H9 (cell line): ENCODE results near the gene BMP2K. TPM values are rescaled to one million over a fixed set of nuclear protein-coding genes. Genes with fewer than 3 reads are reported as not detected.

Source experiments
- DNase-seq: peaks from one replicate; pipeline ENCODE4 v3.0.0-alpha.2; 2017
- H2AFZ ChIP-seq: one replicate; pipeline ENCODE4 v1.6.1; 2013; ENCODE audit warnings: mild to moderate bottlenecking, low read length, control low read depth, moderate library complexity
- H2AK5ac ChIP-seq: 2 replicates; pipeline ENCODE4 v1.6.1; 2013; ENCODE audit warnings: low read length, control low read depth, mixed read lengths; ENCODE audit not compliant: insufficient read length
- H2BK120ac ChIP-seq: one replicate; pipeline ENCODE4 v1.6.1; 2013; ENCODE audit warnings: low read depth, mild to moderate bottlenecking, low read length, control low read depth, inconsistent platforms; ENCODE audit not compliant: poor library complexity, severe bottlenecking
- H2BK12ac ChIP-seq: 2 replicates; pipeline ENCODE4 v1.6.1; 2013; ENCODE audit warnings: low read length, control low read depth, mixed read lengths, low read depth; ENCODE audit not compliant: insufficient read length
- H2BK15ac ChIP-seq: 2 replicates; pipeline ENCODE4 v1.6.1; 2013; ENCODE audit warnings: low read depth, low read length, control low read depth
- H2BK20ac ChIP-seq: one replicate; pipeline ENCODE4 v1.6.1; 2013; ENCODE audit warnings: low read depth, mild to moderate bottlenecking, low read length, control low read depth, inconsistent platforms; ENCODE audit not compliant: poor library complexity, severe bottlenecking
- H2BK5ac ChIP-seq: 2 replicates; pipeline ENCODE4 v1.6.1; 2013; ENCODE audit warnings: low read length, control low read depth, mixed read lengths; ENCODE audit not compliant: insufficient read length
- H3K14ac ChIP-seq: 2 replicates; pipeline ENCODE4 v1.6.1; 2013; ENCODE audit warnings: low read length, control low read depth; ENCODE audit not compliant: insufficient read depth
- H3K18ac ChIP-seq: 2 replicates; pipeline ENCODE4 v1.6.1; 2013; ENCODE audit warnings: low read depth, mild to moderate bottlenecking, mixed read lengths, low read length, control low read depth; ENCODE audit not compliant: insufficient read length
- H3K23ac ChIP-seq: 2 replicates; pipeline ENCODE4 v1.6.1; 2013; ENCODE audit warnings: low read length, control low read depth, mixed read lengths, low read depth; ENCODE audit not compliant: insufficient read length
- H3K23me2 ChIP-seq: 2 replicates; pipeline ENCODE4 v1.6.1; 2013; ENCODE audit warnings: low read depth, mild to moderate bottlenecking, mixed read lengths, low read length, control low read depth; ENCODE audit not compliant: insufficient read length, poor library complexity, severe bottlenecking
- H3K27ac ChIP-seq: 2 replicates; pipeline ENCODE4 v1.5.1; 2013; ENCODE audit warnings: low read length, control low read depth, mixed read lengths, low read depth; ENCODE audit not compliant: insufficient read length
- H3K27me3 ChIP-seq: 2 replicates; pipeline ENCODE4 v1.6.1; 2013; ENCODE audit warnings: low read length, control low read depth, inconsistent platforms; ENCODE audit not compliant: insufficient read depth
- H3K4ac ChIP-seq: 2 replicates; pipeline ENCODE4 v1.6.1; 2013; ENCODE audit warnings: low read depth, mild to moderate bottlenecking, control low read depth, inconsistent platforms, low read length, moderate library complexity
- H3K4me1 ChIP-seq: 2 replicates; pipeline ENCODE4 v1.6.1; 2013; ENCODE audit warnings: low read length, control low read depth, inconsistent platforms; ENCODE audit not compliant: insufficient read depth
- H3K4me2 ChIP-seq: 2 replicates; pipeline ENCODE4 v1.6.1; 2013; ENCODE audit warnings: low read length, control low read depth, mixed read lengths; ENCODE audit not compliant: insufficient read length, insufficient read depth
- H3K56ac ChIP-seq: 2 replicates; pipeline ENCODE4 v1.6.1; 2013; ENCODE audit warnings: low read depth, mild to moderate bottlenecking, mixed read lengths, low read length, control low read depth; ENCODE audit not compliant: insufficient read length
- H3K79me1 ChIP-seq: 2 replicates; pipeline ENCODE4 v1.6.1; 2013; ENCODE audit warnings: low read depth, mild to moderate bottlenecking, moderate library complexity, low read length, control low read depth, inconsistent platforms; ENCODE audit not compliant: insufficient read depth, poor library complexity, severe bottlenecking
- H3K79me2 ChIP-seq: 2 replicates; pipeline ENCODE4 v1.6.1; 2013; ENCODE audit warnings: low read length, control low read depth, inconsistent platforms; ENCODE audit not compliant: insufficient read depth
- H3K9ac ChIP-seq: 2 replicates; pipeline ENCODE4 v1.6.1; 2013; ENCODE audit warnings: low read length, control low read depth, mixed read lengths; ENCODE audit not compliant: insufficient read length; ENCODE audit errors: extremely low read depth
- H3K9me3 ChIP-seq: one replicate; pipeline ENCODE4 v1.6.1; 2013; ENCODE audit warnings: low read depth, low read length, inconsistent platforms; ENCODE audit not compliant: control insufficient read depth
- H3T11ph ChIP-seq: one replicate; pipeline ENCODE4 v1.6.1; 2013; ENCODE audit warnings: mild to moderate bottlenecking, low read length, control low read depth, inconsistent platforms
- H4K20me1 ChIP-seq: one replicate; pipeline ENCODE4 v1.6.1; 2013; ENCODE audit not compliant: control insufficient read depth, insufficient read length, insufficient read depth
- H4K5ac ChIP-seq: 2 replicates; pipeline ENCODE4 v1.6.1; 2013; ENCODE audit warnings: low read depth, mild to moderate bottlenecking, mixed read lengths, low read length, control low read depth; ENCODE audit not compliant: insufficient read length
- H4K8ac ChIP-seq: replicated peaks from 2 replicates; pipeline ENCODE4 v1.6.1; 2013; ENCODE audit warnings: low read length, control low read depth, mixed read lengths, low read depth; ENCODE audit not compliant: insufficient read length
- H4K91ac ChIP-seq: 2 replicates; pipeline ENCODE4 v1.6.1; 2013; ENCODE audit warnings: low read depth, mild to moderate bottlenecking, moderate library complexity, mixed read lengths, low read length, control low read depth; ENCODE audit not compliant: insufficient read length
- H3K27ac Mint-ChIP-seq, 3 experiments: 2 replicates in 2 of 3; 3 replicates in 1 of 3; pipeline ENCODE4 v1.8.0; 2020 to 2021; ENCODE audit warnings: mixed read lengths in 3 of 3, mild to moderate bottlenecking in 1 of 3, moderate library complexity in 1 of 3
- H3K27me3 Mint-ChIP-seq: 2 replicates; pipeline ENCODE4 v1.8.0; 2021; ENCODE audit warnings: low read depth, mild to moderate bottlenecking, moderate library complexity, mixed read lengths
- H3K36me3 Mint-ChIP-seq, 3 experiments: 2 replicates in 2 of 3; 3 replicates in 1 of 3; pipeline ENCODE4 v1.8.0; 2020 to 2021; ENCODE audit warnings: low read depth in 3 of 3, mixed read lengths in 3 of 3; ENCODE audit not compliant: insufficient read depth in 1 of 3
- H3K4me1 Mint-ChIP-seq, 2 experiments: 2 replicates each; pipeline ENCODE4 v1.8.0; 2020; ENCODE audit warnings: mixed read lengths in 2 of 2
- H3K4me3 Mint-ChIP-seq, 2 experiments: 2 replicates in 1 of 2; 3 replicates in 1 of 2; pipeline ENCODE4 v1.8.0; 2020 to 2021; ENCODE audit warnings: mild to moderate bottlenecking in 2 of 2, mixed read lengths in 2 of 2, moderate library complexity in 1 of 2
- H3K9me3 Mint-ChIP-seq, 2 experiments: 2 replicates in 1 of 2; 3 replicates in 1 of 2; pipeline ENCODE4 v1.8.0; 2020; ENCODE audit warnings: mild to moderate bottlenecking in 2 of 2, mixed read lengths in 2 of 2, moderate library complexity in 1 of 2
- CTCF ChIP-seq: fragments of 200-600 bp; sonication (generic); conservative IDR thresholded peaks from 3 replicates; pipeline ENCODE4 v1.8.0; 2021; ENCODE audit warnings: antibody characterized with exemption, mild to moderate bottlenecking
- WGBS: extraction: QIAGEN DNeasy Blood & Tissue Kit; methylation state at CpG from one replicate; pipeline ENCODE4 v1.1.7; 2013; ENCODE audit warnings: missing lambda C conversion rate, low lambda C conversion rate, mixed read lengths; ENCODE audit not compliant: insufficient read length; ENCODE audit errors: extremely low coverage; 5-methylcytosine and 5-hydroxymethylcytosine counted together
- total RNA-seq: library from RNA; stranded (reverse); gene quantifications from 2 replicates; pipeline ENCODE4 v1.2.1, GENCODE V29; 2021

BMP2K gene
- total RNA-seq, 1 experiment from 2014 or later: 26.4 TPM

GRCh38 chr4:78787392-78788006 lies 11.3 kb downstream of the BMP2K start:
- no peaks in the 10 kb centered on the region for H4K20me1 ChIP-seq
- no peak overlapping the region for H3K4me2 ChIP-seq
- no peaks in the 10 kb centered on the region for H3K79me1 ChIP-seq
- no peak overlapping the region for H3K56ac ChIP-seq
- H2AFZ ChIP-seq: no peak overlapping the region
- H4K91ac ChIP-seq: no peak overlapping the region
- no peaks in the 10 kb centered on the region for H3K27me3 ChIP-seq
- no peak overlapping the region for H3K4me3 Mint-ChIP-seq
- H2BK15ac ChIP-seq: no peak overlapping the region
- H2AK5ac ChIP-seq: no peak overlapping the region
- H2BK20ac ChIP-seq: no peak overlapping the region
- no peak overlapping the region for H3K14ac ChIP-seq
- peaks cover 16 to 20% of the 10 kb centered on the region in 2 experiments for H3K4me1 Mint-ChIP-seq
- H3K27ac ChIP-seq: no peak overlapping the region
- no peaks in the 10 kb centered on the region for H3K4me1 ChIP-seq
- H3K9me3 ChIP-seq: no peaks in the 10 kb centered on the region
- no peak overlapping the region for H4K5ac ChIP-seq
- DNase-seq: no peak
- H3K9me3 Mint-ChIP-seq: no peaks in the 10 kb centered on the region
- H2BK5ac ChIP-seq: no peak overlapping the region
- no peak overlapping the region for H3K9ac ChIP-seq
- no peaks in the 10 kb centered on the region for H3K27me3 Mint-ChIP-seq
- H2BK120ac ChIP-seq: no peak overlapping the region
- no peaks in the 10 kb centered on the region for H3K23me2 ChIP-seq
- TF ChIP-seq CTCF: no peak
- 0 out of 7 replicates have a peak overlapping the region, but pooled peaks of 1 of the 3 experiments have one; percentile 8 for H3K27ac Mint-ChIP-seq
- H4K8ac ChIP-seq: no peak overlapping the region
- no peak overlapping the region for H2BK12ac ChIP-seq
- no peak overlapping the region for H3K23ac ChIP-seq
- no peak overlapping the region for H3T11ph ChIP-seq
- WGBS: no CpG with 5 or more reads among the region's 2 CpGs
- H3K4ac ChIP-seq: no peak overlapping the region
- H3K36me3 Mint-ChIP-seq: peaks cover 0 to 7% (median 0%) of the 10 kb centered on the region in 3 experiments; a peak in 1 of 7 replicates
- no peak overlapping the region for H3K18ac ChIP-seq
- H3K79me2 ChIP-seq: peaks cover 3% of the 10 kb centered on the region; the same call in 1 of the 2 replicates
